ENCODE results near the gene ICOSLG.
"Not testable (repeated sequence)": the region's sequence is repeated elsewhere in the genome, so short reads cannot be mapped to it uniquely, and the experiment has no call there.

Gene ICOSLG

GRCh38 chr21:44283948-44284347 is 43.2 kb upstream of the ICOSLG start:
- Histone ChIP-seq H3F3A (ENCODE audit: insufficient read depth) (no peaks in the 10 kb centered on the region), H3K36me3 (ENCODE audit: low read length) (no peaks in the 10 kb centered on the region), H3K27me3 (ENCODE audit: low read length) (no peaks in the 10 kb centered on the region), H2AFZ (ENCODE audit: low read depth, low read length, severe bottlenecking) (no peak overlapping the region), H4K20me1 (ENCODE audit: low read depth, low read length) (no peaks in the 10 kb centered on the region), H3K9me3 (ENCODE audit: insufficient read depth, low read length) (no peaks in the 10 kb centered on the region), H3K4me3 (ENCODE audit: insufficient read depth, low read length, poor library complexity, severe bottlenecking) (no peak overlapping the region), H3K4me2 (ENCODE audit: low read depth, low read length, poor library complexity, severe bottlenecking) (no peak overlapping the region), H3K9ac (ENCODE audit: low read length) (no peak overlapping the region), H3K9me2 (replicated peaks; ENCODE audit: insufficient read depth, low read length) (no peaks in the 10 kb centered on the region), H3K79me2 (ENCODE audit: insufficient read depth, low read length) (no peaks in the 10 kb centered on the region), H3K27ac (ENCODE audit: low read depth, low read length) (no peak overlapping the region)
- TF ChIP-seq EZH2phosphoT487 (conservative IDR thresholded peaks at IDR 0.05; ENCODE audit: low read length) (no peak), CTCF (IDR thresholded peaks at IDR 0.05; ENCODE audit: insufficient read depth, low read length, poor library complexity, severe bottlenecking) (no peak)

GRCh38 chr21:44283211-44283785 is 42.6 kb upstream of the ICOSLG start:
- not testable (repeated sequence) for H3K36me3 ChIP-seq (ENCODE audit: low read length); H3K9me3 ChIP-seq (ENCODE audit: insufficient read depth, low read length); H3K4me2 ChIP-seq (ENCODE audit: low read depth, low read length, poor library complexity, severe bottlenecking); H3K27ac ChIP-seq (ENCODE audit: low read depth, low read length); H3F3A ChIP-seq (ENCODE audit: insufficient read depth); H3K9me2 ChIP-seq (replicated peaks; ENCODE audit: insufficient read depth, low read length); H3K9ac ChIP-seq (ENCODE audit: low read length); H3K27me3 ChIP-seq (ENCODE audit: low read length); H4K20me1 ChIP-seq (ENCODE audit: low read depth, low read length); H2AFZ ChIP-seq (ENCODE audit: low read depth, low read length, severe bottlenecking); H3K79me2 ChIP-seq (ENCODE audit: insufficient read depth, low read length); H3K4me3 ChIP-seq (ENCODE audit: insufficient read depth, low read length, poor library complexity, severe bottlenecking)

DNA sequence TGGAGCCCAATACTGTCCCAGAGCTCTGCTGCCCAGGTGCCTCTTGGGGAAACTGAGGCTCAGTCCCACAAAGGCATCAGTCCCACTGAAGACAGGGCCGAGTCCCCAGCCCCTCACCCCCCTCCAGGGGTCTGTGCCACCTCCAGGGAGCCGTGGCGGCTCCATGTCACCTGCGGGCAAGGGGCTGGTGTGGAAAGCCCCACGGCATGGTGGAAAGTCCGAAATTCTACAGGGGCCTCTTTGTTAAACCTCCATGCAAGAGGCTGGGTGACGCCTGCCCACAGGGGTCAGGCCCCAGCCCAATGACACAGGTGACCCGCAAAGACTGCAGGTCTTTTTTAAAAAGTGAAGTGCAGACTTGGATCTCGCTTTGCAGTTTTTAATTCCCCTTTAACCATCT is 41.6 kb upstream of the ICOSLG start:
- no peaks in the 10 kb centered on the region for H3K9me2 ChIP-seq (replicated peaks; ENCODE audit: insufficient read depth, low read length)
- H3K27ac ChIP-seq (ENCODE audit: low read depth, low read length) = no peak overlapping the region
- no peaks in the 10 kb centered on the region for H3K79me2 ChIP-seq (ENCODE audit: insufficient read depth, low read length)
- no peak overlapping the region for H3K9ac ChIP-seq (ENCODE audit: low read length)
- H4K20me1 ChIP-seq (ENCODE audit: low read depth, low read length) = no peaks in the 10 kb centered on the region
- no peak overlapping the region for H2AFZ ChIP-seq (ENCODE audit: low read depth, low read length, severe bottlenecking)
- no peaks in the 10 kb centered on the region for H3K36me3 ChIP-seq (ENCODE audit: low read length)
- no peaks in the 10 kb centered on the region for H3F3A ChIP-seq (ENCODE audit: insufficient read depth)
- no peaks in the 10 kb centered on the region for H3K27me3 ChIP-seq (ENCODE audit: low read length)
- H3K9me3 ChIP-seq (ENCODE audit: insufficient read depth, low read length) = no peaks in the 10 kb centered on the region
- no peak overlapping the region for H3K4me2 ChIP-seq (ENCODE audit: low read depth, low read length, poor library complexity, severe bottlenecking)
- no peak for TF ChIP-seq EZH2phosphoT487 (conservative IDR thresholded peaks at IDR 0.05; ENCODE audit: low read length)
- no peak for TF ChIP-seq CTCF (IDR thresholded peaks at IDR 0.05; ENCODE audit: insufficient read depth, low read length, poor library complexity, severe bottlenecking)
- no peak overlapping the region for H3K4me3 ChIP-seq (ENCODE audit: insufficient read depth, low read length, poor library complexity, severe bottlenecking)

DNA sequence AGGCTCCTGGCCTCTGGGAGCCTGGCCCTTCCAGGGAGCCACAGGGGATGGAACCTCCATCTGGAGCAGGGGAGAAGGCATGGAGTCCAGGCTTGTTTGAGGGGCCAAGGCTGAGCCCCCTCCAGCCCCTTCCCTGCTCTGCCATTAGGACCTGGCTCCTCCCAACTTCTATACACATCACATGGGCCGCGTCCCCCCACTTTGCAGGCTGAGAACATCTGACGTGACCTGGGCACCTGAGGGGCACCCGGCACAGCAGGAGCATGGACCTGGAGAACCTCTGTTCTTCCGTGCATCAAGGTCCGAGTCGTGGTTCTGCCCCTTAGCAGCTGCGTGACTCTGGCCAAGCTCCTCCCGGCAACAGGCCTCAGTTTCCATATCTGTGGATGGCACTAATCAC is 41.1 kb upstream of the ICOSLG start:
- no peak overlapping the region for H3K4me2 ChIP-seq (ENCODE audit: low read depth, low read length, poor library complexity, severe bottlenecking)
- no peaks in the 10 kb centered on the region for H3K9me3 ChIP-seq (ENCODE audit: insufficient read depth, low read length)
- TF ChIP-seq EZH2phosphoT487 (conservative IDR thresholded peaks at IDR 0.05; ENCODE audit: low read length) = no peak
- TF ChIP-seq CTCF (IDR thresholded peaks at IDR 0.05; ENCODE audit: insufficient read depth, low read length, poor library complexity, severe bottlenecking) = no peak

More for the DNA sequence above, 41.1 kb upstream of the ICOSLG start:
- no peaks in the 10 kb centered on the region for H3K27me3 ChIP-seq (ENCODE audit: low read length)
- H4K20me1 ChIP-seq (ENCODE audit: low read depth, low read length) = no peaks in the 10 kb centered on the region
- no peak overlapping the region for H3K9ac ChIP-seq (ENCODE audit: low read length)
- no peaks in the 10 kb centered on the region for H3F3A ChIP-seq (ENCODE audit: insufficient read depth)
- H3K9me2 ChIP-seq (replicated peaks; ENCODE audit: insufficient read depth, low read length) = no peaks in the 10 kb centered on the region
- no peaks in the 10 kb centered on the region for H3K36me3 ChIP-seq (ENCODE audit: low read length)
- H3K79me2 ChIP-seq (ENCODE audit: insufficient read depth, low read length) = no peaks in the 10 kb centered on the region
- H2AFZ ChIP-seq (ENCODE audit: low read depth, low read length, severe bottlenecking) = no peak overlapping the region
- H3K4me3 ChIP-seq (ENCODE audit: insufficient read depth, low read length, poor library complexity, severe bottlenecking) = no peak overlapping the region
- H3K27ac ChIP-seq (ENCODE audit: low read depth, low read length) = no peak overlapping the region
